ENCODE measurements around the gene FAM237B.

GRCh38 chr7:90345595-90346335 lies 24.7 kb upstream of the FAM237B start:
- no peak for TF ChIP-seq CTCF (IDR thresholded peaks at IDR 0.05)
- TF ChIP-seq POLR2A (IDR thresholded peaks at IDR 0.05), result no peak

Measured in lower leg skin (tissue), 3 donors.